ENCODE results near the gene C21orf58.

DNA sequence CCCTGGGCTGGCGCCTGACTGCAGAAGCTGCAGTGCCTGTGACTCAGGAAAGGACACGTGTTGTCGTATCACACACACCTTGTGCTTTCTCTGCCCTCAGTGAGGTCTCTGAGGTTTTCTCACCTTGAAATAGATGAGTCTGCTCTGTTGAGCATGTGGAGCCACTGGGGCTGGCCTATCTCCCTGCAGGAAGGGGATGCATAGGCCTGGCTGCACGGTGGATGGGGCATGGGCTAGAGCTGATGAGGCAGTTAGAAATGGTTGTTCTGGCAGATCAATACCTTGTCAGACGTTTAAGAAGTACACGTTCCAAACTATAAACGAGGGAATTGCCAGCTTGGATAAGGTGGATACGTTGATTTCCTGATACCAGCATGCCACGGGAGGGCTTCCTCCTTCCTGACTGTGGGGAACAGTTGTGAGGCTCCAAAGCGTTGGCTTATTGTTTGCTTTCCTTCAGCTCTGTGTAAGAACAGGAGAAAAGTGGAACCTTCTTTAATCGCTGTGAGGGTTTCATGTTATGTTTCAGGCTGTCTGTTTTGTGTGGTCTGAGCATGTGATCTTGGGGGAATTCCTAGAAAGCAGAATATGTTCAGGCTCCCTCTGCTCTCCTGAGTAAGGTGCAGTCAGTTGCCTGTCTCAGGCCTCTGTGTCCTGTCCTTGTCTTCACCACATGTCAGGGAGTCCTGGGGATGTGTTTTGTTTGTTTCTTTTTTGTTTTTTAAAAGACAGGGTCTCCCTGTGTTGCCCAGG lies 45.0 kb upstream of the C21orf58 start:
- no peak for TF ChIP-seq POLR2AphosphoS5 (IDR thresholded peaks at IDR 0.05; ENCODE audit: borderline replicate concordance, low read depth, low read length)
- no peak for TF ChIP-seq EZH2 (IDR thresholded peaks at IDR 0.05)

Measured in SK-N-MC (cell line).